ENCODE data around the gene PI16. TPM values are rescaled to one million over a fixed set of nuclear protein-coding genes. Genes with fewer than 3 reads are reported as not detected.

PI16 gene
- total RNA-seq, 6 experiments from 2014 or later, result not detected

DNA sequence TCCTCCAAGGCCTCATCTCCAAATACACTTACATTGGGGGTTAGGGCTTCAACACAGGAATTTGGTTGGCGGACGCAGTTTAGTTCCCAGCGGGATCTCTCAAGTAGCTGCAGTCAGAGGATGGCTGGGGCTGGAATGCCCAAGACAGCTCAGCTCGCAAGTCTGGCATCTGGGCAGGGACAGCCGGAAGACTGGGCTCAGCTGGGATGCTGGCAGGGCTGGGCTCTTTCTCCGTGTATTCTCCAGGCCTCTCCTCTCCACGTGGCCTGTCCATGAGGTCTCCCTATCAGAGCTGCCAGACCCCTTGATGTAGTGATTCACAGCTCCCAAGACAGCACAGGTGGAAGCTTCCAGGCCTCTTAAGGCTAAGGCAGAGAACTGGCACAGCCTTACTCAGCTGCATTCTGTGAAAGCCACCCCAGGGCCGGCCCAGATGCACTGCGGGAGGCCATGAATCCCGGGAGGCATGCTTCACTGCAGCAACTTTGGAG, 55.9 kb downstream of the PI16 start:
- H3K36me3 Mint-ChIP-seq (ENCODE audit: low read depth), result no peaks in the 10 kb centered on the region
- TF ChIP-seq, protein P1, sequence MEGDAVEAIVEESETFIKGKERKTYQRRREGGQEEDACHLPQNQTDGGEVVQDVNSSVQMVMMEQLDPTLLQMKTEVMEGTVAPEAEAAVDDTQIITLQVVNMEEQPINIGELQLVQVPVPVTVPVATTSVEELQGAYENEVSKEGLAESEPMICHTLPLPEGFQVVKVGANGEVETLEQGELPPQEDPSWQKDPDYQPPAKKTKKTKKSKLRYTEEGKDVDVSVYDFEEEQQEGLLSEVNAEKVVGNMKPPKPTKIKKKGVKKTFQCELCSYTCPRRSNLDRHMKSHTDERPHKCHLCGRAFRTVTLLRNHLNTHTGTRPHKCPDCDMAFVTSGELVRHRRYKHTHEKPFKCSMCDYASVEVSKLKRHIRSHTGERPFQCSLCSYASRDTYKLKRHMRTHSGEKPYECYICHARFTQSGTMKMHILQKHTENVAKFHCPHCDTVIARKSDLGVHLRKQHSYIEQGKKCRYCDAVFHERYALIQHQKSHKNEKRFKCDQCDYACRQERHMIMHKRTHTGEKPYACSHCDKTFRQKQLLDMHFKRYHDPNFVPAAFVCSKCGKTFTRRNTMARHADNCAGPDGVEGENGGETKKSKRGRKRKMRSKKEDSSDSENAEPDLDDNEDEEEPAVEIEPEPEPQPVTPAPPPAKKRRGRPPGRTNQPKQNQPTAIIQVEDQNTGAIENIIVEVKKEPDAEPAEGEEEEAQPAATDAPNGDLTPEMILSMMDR (IDR thresholded peaks at IDR 0.05), result no peak
- no peak for DNase-seq
- H3K9me3 Mint-ChIP-seq, result 0 out of 2 replicates have a peak, but pooled peaks cover 5% of the 10 kb centered on the region
- H3K27me3 Mint-ChIP-seq (ENCODE audit: insufficient read depth), result no peaks in the 10 kb centered on the region; the same call in 1 of the 2 replicates
- no peak overlapping the region for H3K27ac Mint-ChIP-seq
- H3K4me3 Mint-ChIP-seq, result no peak overlapping the region
- peaks cover 27% of the 10 kb centered on the region for H3K4me1 Mint-ChIP-seq (ENCODE audit: low read depth)

DNA sequence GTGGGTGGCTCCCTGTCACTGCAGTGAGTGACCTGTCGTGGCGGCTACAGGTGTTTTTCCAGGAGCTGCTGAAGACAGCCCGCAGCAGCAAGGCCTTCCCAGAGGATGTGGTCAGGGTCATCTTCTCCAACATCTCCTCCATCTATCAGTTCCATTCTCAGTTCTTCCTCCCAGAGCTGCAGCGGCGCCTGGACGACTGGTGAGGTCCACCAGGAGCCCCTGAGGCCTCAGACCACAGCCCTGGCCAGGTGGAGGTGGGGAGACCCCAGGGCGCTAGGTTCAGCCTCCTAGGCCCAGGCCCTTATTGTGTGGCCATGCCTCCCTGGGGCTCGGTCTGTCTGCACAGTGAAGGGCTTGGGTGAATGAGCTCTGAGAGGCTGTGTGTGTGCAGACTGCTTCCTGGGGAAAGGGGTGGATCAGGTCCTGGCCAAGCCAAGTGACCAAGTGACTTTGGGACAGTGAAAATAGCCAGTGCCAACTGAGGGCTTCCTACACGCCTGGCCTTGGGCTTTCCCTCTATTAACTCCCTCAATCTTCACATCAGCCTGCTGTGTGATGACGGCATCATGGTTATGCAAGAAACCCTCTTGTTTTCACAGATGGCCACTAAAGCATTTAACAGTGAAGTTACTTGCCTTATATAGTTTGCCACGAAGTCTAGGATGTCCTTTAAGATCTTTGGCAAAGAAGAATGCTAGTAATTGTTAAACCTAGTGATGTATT, 57.3 kb downstream of the PI16 start:
- H3K4me3 Mint-ChIP-seq, result no peak overlapping the region
- no peaks in the 10 kb centered on the region; the same call in 1 of the 2 replicates for H3K27me3 Mint-ChIP-seq (ENCODE audit: insufficient read depth)
- 0 out of 2 replicates have a peak, but pooled peaks cover 5% of the 10 kb centered on the region for H3K9me3 Mint-ChIP-seq
- H3K27ac Mint-ChIP-seq, result no peak overlapping the region
- no peaks in the 10 kb centered on the region for H3K36me3 Mint-ChIP-seq (ENCODE audit: low read depth)
- TF ChIP-seq, protein P1 (IDR thresholded peaks at IDR 0.05), result no peak
- H3K4me1 Mint-ChIP-seq (ENCODE audit: low read depth), result peaks cover 18% of the 10 kb centered on the region
- DNase-seq, result peak; percentile 40

DNA sequence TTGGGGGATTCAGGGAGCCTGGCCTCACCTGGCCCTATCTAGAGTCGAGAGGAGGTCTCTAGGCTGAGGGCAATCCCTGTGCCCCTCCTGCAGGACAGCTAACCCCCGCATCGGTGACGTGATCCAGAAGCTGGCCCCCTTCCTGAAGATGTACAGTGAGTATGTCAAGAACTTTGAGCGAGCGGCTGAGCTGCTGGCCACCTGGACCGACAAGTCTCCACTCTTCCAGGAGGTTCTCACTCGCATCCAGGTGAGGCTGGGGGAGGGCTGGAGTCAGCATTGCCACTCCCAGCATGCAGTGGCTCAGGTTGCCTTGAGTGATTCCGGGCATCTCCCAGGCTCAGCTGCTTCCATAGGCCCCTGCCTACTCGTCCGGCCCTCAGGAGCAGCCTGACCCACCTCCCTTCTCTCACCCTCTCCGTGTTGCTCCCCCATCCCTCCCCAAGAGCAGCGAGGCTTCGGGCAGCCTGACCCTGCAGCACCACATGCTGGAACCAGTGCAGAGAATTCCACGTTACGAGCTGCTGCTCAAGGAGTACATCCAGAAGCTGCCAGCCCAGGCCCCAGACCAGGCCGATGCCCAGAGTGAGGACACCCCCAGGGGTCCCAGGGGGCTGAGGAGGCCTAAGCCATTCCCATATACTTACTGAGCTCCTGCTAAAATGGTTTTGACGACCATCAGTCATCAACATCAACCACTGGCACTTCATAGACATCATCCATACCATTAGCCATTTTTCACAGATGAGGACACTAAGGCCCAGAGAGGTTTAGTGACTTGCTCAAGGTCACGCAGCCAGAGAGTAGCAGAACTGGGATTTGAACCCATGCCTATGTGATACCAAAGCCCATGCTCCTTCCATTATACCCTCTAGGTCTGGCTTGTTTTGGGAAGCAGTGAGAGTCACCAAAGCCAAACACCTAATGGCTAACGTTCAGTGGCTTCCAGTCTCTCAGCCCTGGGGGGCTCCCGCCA, 59.3 kb downstream of the PI16 start:
- TF ChIP-seq, protein P1 (IDR thresholded peaks at IDR 0.05), result no peak
- Mint-ChIP-seq H3K9me3 (0 out of 2 replicates have a peak, but pooled peaks cover 5% of the 10 kb centered on the region), H3K27ac (no peak overlapping the region), H3K27me3 (ENCODE audit: insufficient read depth) (no peaks in the 10 kb centered on the region), H3K36me3 (ENCODE audit: low read depth) (no peaks in the 10 kb centered on the region), H3K4me1 (ENCODE audit: low read depth) (peaks cover 13% of the 10 kb centered on the region), H3K4me3 (no peak overlapping the region)
- no peak for DNase-seq

Other genes starting within 250 kb of the PI16 start
- gene CPNE5, start 115.3 kb upstream of the PI16 start, total RNA-seq (2021; fragmentation: NEBNext Ultra II Directional; extraction: Animal tissue kit (Norgen Biotek cat#: 25700)), result under 1 TPM in 4 of 6 experiments, not detected in 2; 0.12 to 0.37 (median 0.26) TPM
- 10 to 100 TPM; 36.1 to 46.8 (median 39.6) TPM for gene PPIL1, start 79.9 kb upstream of the PI16 start, total RNA-seq (2021; fragmentation: NEBNext Ultra II Directional; extraction: Animal tissue kit (Norgen Biotek cat#: 25700))
- 10 to 100 TPM; 71.3 to 89.2 (median 80.8) TPM for gene C6orf89, start 68.8 kb upstream of the PI16 start, total RNA-seq (2021; fragmentation: NEBNext Ultra II Directional; extraction: Animal tissue kit (Norgen Biotek cat#: 25700))
- gene MTCH1, start 31.5 kb downstream of the PI16 start, total RNA-seq (2021; fragmentation: NEBNext Ultra II Directional; extraction: Animal tissue kit (Norgen Biotek cat#: 25700)), result 100 to 1,000 TPM; 263 to 301 (median 281) TPM
- gene FGD2, start 50.9 kb downstream of the PI16 start, total RNA-seq (2021; fragmentation: NEBNext Ultra II Directional; extraction: Animal tissue kit (Norgen Biotek cat#: 25700)), result not detected
- gene PIM1, start 215.4 kb downstream of the PI16 start, total RNA-seq (2021; fragmentation: NEBNext Ultra II Directional; extraction: Animal tissue kit (Norgen Biotek cat#: 25700)), result 1 to 10 TPM; 3.6 to 6.3 (median 5.1) TPM

Data from HFFc6 (cell line).